HG02884 (cell line): ENCODE measurements around the gene RFC5.
"Not testable (repeated sequence)": the region's sequence is repeated elsewhere in the genome, so short reads cannot be mapped to it uniquely, and the experiment has no call there.

Experiments
- ATAC-seq: cut with Tn5 transposase; IDR thresholded peaks from one replicate; pipeline ENCODE4 v1.9.1; 2021; ENCODE audit warnings: mild to moderate bottlenecking, moderate library complexity; ENCODE audit not compliant: unreplicated experiment

RFC5 gene

DNA sequence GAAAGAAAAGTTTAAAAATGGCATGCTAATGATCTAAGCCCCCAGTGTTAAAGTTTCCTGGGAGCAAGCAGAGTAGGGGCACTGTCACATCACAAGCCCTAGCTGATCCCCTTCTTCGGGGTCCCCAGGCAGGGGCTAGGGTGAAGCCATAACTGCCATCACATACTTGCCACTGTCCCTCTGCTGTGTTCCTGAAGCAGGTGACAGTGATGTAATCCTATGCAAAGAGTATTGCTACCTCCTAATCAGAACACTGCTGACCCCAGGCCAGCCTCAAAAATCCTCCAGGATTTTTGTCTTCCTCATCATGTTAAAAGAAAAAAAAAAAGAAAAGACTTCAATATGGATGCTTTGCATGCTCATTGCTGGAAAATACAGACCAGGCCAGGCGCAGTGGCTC lies 1.2 kb upstream of the RFC5 start:
- no peak for ATAC-seq

DNA sequence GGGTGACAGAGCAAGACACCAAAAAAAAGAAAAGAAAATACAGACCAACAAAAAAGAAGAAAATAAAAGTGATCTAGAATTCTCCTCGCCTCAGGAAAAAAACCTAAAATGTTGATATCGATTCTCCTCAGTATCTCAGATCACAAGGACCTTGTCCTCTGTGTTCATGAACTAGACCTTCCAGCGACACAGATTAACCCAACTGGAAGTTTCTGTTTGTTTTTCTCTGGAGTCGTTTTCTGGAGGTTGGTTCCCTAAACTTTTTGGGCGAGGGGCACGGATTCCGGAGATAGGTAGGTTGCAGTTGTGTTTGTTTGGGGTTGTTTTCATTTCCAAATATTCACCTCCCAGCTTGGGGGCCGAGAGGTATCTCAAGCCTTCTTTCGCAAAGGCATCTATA lies 559 bp upstream of the RFC5 start:
- ATAC-seq, result no peak

DNA sequence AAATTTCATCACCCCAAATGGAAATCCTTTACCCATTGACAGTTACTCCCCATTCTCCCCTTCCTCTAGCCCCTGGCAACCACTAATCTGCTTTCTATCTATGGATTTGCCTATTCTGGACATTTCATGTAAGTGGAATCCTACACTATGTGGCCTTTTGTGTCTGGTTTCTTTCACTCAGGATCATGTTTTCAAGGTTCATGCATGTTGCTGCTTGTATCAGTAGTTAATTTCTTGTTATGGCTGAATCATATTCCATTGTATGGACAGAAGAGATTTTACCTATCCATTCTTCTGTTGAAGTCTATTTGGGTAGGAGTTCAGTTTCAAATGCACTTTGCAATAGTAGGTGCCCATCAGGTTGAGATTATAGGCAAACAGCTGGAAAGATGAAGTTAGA lies 1.4 kb downstream of the RFC5 start:
- no peak for ATAC-seq

DNA sequence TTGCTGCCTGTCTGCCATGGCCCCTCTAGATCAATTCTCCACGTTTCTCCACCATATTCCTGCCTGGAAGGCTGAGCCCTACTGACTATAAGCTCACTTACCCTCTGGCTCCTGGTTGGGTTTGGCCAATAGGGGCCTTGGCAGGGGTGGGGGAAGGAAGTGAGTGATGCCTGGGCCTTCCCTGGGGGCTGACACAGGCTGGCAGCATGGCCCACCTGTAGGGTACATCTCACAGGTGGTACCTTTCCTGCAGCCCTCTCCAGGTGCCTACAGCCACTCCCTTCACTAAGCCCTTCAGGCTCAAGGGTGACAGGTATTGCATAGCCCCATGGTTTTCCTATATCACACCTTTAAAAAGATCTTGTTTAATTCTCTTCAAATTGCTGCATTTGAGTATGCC lies 3.5 kb downstream of the RFC5 start:
- no peak for ATAC-seq

DNA sequence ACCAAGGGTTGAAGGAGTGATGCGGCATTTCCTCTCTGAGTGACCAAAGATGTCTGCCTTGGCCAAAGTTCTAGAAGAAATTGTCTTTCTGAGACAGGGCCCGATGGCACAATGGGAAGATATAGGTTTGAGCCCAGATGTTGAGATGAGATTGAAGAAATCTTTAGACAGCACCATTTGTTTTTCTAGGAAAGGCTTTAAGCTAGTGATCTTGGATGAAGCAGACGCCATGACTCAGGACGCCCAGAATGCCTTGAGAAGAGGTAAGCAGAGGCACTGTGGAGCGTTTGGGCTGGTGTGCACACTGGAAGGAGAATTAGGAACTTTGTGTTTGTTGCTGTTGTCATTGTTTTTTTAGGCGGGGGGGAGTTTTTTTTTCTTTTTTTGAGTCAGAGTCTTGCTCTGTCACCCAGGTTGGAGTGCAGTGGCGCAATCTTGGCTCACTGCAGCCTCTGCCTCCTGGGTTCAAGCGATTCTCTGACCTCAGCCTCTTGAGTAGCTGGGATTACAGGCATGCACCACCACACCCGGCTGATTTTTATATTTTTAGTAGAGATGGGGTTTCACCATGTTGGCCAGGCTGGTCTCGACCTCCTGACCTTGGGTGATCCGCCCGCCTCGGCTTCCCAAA lies 5.7 kb downstream of the RFC5 start:
- ATAC-seq, result not testable (repeated sequence)

DNA sequence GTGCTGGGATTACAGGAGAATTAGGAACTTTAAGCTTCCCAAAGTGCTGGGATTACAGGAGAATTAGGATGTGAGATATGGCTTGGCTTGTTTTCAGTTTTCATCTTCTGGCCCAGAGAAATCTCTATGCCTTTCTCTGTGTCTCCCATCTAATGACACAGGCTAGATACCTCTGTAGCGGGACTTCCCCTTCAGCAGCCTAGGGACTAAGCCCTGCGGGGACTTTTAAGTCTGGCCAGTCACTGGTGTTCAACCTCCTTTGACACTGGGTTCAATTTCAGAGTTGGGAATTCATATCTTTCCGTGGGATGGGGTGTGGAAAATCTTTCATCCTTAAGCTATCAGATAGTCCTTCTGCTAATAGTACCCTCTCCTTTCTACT lies 6.2 kb downstream of the RFC5 start:
- no peak for ATAC-seq

DNA sequence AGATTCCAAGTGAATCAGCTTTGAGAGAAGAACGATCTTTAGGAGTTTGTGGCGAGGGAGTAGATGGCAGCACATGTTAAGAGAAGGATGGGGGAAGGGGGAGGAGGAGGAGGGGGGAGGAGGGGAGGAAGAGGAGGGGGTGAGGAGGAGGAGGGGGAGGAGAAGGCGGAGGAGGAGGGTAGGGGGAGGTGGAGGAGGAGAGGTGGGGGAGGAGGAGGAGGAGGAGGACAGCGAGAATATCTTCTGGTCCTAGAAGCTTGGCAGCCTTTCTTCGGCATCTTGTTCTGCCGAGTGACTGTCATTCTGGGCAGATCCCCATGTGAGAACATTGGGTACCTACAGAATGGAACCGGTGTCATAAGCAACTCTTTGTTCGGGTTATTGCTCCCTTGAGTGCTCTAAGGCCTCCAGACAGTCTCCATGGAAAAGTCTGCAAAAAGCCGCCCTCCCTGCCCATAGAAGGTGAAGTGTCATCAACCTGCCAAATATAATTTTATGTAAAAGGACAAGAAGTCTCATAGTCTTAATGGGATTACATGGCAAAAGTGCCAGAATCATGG lies 6.9 kb downstream of the RFC5 start:
- ATAC-seq, result no peak

DNA sequence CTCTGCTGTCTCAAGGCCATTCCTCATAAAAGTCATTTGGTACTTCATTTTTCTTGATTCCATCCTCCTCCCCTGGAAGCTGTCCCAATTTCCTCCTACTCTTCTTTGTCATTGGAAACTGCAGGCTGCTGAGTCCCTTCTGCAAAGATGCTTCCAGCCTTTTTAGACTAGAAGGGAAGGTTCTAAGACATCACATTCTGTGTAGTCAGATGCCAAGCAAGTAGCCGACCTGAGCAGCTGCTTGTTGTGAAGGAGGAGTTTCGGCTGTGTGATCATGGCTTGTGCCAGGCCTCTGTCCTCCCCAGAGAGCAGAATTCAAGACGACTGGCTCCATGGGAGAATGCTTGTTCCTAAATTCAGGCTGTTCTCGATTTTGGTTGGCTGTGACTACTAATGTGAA lies 8.7 kb downstream of the RFC5 start:
- ATAC-seq, result no peak

DNA sequence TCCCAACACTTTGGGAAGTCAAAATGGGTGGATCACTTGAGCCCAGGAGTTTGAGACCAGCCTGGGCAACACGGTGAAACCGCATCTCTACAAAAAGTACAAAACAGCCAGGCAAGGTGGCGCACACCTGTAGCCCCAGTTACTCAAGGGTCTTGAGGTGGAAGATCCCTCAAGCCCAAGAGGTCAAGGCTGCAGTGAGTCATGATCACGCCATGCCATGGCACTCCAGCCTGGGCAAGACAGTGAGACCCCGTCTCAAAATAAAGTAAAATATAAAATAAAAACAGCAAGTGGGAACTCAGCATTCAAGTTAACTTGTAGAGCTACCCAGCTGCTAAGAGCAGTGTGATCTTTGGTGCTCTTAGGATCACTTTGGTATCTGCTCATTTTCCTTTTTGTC lies 12.7 kb downstream of the RFC5 start:
- ATAC-seq, result no peak

DNA sequence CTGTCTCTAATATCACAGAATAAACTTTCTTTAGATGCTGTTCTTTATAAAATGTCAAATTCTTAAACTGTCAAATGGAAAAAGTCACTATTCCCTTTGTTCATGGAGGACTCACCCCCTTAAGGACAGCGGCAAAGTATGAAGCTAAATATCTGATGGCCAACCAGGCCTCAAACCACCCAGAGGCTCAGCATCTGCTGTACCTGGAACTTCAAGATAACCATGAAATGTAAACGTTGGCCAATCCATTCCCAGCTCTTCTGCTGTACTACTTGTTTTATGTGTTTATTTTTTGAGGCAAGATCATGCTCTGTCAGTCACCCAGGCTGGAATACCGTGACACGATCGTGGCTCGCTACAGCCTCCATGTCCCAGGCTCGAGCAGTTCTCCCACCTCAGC lies 15.7 kb downstream of the RFC5 start:
- ATAC-seq, result no peak

DNA sequence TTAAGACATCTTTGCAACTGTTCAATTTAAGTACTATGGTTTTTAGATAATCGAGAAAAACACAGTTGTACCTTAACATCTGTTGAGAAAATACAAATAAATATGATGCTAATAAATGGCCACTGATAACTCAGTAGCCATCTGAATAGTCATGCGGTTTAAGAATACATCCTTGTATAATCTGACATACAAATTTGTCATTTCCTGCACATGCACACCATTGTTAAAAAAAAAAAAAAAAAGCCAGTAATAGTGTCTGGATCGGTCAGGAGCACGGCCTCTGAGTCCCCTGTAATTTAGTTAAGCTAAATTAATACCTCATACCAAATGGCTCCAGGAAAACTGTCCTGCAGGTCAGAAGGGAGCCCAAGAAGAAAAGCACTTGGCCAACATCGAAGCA lies 16.8 kb downstream of the RFC5 start:
- ATAC-seq, result no peak

DNA sequence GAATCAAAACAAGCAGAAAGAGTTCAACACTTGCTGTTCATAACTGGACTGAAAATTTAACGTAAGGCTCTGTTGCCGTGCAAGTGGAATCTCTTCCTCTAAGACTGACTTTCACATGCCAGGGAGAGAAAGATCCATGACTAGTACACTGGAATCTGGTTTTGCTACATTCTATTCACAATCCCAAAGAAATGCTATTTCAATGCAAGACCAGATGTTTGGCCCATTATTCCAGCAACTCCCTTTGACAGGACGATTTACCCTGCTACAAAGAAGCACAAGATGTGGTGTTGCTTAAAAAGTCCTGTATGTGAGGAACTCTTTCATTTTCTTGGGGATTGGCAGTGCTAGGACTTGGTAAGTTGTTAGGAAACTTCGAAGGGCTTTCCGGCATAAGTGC lies 17.4 kb downstream of the RFC5 start:
- no peak for ATAC-seq

DNA sequence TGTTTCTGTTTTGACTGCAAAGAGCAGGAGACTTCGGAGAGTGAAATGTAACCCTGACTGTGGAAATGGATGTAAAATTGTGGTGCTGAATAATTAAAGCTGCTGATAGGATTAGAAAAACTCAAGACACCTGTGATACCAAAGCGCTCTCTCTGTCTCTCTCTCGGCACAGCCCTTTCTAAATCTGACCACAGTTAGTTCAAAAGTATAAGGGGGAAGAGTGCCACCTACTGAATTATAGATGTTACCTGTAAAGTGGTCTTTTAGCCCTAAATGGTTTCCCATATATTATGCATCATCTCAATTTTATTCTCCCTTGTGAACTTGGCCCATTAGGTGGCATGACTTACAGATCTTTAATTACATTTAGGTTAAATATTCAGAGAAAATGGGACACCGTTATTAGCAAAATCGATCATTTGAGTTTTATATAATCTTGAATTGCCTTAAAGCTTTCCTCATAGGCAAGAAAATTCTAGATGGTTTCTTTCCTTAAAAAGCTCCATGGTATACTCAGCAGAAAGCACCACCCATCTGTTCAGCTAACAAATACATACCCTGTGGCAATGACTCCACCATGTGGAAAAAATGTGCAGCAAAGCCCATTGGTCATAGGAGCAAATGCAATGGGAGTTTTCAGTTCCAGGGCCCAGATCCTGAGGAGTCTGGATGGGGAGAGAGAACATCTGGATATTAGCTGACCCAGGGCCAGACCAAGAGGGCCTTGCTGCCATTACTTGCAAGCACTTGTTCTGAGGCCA lies 18.1 kb downstream of the RFC5 start:
- no peak for ATAC-seq

DNA sequence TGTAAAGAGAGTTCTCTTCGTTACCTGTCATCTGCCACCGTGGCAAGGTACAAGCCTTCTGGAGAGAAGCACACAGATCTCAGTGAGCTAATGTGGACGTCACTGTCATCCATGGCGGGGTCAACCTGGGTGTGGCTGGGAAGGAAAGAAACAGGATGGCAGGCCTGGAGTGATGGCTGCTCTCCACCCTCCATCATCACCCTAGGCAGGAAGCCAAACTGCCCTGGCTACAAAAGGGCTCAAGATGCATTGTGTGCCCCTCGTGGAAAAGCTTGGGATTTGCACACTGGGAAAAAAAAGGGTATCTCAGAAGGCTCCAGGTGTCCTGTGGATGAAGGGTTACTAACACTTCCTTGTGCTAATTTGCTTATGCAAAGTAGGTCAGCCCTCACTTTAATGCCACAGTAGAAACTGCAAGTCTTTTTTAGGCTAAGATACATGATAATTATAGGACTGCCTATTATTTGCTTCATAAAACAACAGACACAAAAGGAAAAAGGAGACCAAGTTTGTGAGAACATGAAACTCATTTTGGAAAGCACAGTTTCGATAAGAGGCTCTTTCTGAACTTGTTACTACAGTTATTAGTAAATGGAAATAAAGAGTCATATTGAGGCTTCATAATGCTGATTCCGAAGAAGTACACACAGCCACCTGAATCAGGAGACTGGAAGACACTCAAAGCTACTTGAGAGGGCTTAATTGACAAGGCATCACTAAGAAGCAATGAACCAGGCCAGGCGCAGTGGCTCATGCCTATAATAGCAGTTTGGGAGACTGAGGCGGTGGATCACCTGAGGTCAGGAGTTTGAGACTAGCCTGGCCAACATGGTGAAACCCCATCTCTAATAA lies 18.9 kb downstream of the RFC5 start:
- peak; percentile 93 for ATAC-seq

DNA sequence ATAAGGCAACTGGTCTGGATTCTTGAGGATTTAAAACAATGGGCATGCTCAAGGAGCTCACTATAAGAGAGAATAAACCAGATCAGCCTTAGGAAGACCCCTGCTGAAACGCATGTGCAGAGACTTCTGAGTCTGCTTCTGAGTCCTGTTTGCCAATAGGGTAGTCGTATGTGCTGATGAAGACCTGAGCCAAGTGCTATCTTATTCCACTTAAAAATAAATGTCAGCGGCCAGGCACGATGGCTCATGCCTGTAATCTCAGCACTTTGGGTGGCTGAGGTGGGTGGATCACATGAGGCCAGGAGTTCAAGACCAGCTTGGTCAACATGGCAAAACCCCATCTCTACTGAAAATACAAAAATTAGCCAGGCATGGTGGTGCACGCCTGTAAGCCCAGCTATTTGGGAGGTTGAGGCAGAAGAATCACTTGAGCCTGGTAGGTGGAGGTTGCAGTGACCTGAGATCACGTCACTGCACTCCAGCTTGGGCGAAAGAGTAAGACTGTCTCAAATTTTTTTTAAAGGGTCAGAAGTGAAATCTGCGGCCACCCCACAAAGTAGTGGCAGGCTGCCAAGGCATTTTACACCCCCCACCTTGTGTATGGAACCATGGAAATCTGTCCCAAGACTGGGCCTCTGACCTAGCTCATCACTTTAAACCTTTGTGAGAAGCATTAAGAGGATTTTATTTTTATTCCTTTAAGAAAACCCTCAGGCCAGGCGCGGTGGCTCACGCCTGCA lies 20.3 kb downstream of the RFC5 start:
- ATAC-seq, result no peak

DNA sequence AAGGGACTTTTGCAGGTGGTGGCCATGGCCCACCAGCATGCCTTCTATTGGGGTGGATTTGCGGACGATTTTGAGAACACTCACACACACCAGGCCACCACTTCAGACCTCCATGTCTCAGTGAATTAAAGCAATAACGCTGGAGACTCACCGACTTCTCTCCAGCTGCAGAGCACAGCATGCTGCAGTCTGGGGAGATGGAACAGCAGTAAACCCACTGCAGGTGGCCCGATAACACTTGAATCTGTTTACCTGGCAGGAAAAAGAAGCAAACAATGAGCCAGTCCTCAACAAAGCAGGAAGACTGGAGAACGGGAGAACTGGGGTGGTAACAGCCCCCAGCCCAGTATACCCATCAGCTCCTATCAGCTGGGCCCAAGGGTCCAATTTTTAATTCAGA lies 21.6 kb downstream of the RFC5 start:
- ATAC-seq, result no peak

DNA sequence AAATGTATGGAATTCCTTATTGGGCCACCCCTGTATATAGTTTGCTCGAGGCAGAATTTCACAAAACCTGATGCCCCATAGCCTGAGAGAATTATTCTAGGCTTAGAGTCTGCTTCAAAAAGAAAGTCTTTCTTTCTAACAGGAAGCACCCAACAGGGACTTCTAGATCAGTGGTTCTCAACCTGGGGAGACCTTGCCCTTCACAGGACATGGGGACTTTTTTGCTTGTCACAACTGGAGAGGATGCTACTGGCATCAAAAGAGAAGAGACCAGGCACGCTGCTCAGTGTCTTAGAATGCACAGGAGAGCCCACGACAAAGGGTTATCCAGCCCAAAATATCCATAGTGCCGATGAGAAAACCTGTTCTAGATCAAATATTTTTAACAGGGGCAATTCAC lies 25.6 kb downstream of the RFC5 start:
- no peak for ATAC-seq

DNA sequence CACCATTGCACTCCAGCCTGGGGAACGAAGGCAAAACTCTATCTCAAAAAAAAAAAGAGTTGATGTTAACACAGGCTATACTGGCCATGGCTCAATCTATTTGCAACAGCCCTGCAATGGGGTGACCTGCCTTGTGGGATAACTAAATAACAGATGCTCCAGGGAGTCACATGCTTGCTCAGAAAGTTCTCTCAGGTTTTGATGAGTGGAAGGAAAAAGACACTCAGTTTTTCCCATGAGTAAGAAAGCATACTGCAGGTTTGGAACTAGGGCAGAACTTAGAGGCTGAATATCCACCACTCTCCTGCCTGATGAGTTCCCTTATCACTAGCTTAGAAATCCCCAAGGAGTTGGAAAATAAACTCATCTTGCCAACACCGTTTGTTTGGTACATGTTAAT lies 27.6 kb downstream of the RFC5 start:
- no peak for ATAC-seq

DNA sequence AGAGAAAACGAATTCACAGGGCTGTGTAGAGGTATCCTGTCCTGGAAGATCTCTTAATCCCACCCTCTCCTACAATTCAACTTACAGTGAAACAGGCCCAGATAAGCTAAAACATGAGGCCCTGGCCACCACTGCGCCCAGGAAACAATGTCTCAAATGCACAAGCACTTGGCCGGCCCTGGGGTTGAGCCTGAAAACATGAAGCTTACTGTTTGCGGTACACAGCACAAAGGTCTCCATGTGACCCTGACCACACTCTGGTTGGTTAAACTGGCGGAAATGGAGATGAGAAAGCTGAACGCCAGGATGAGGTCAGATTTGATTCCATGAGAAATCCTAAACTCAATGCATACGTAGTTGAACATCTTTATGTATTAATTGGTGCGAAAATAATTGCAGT lies 28.1 kb downstream of the RFC5 start:
- ATAC-seq, result no peak

DNA sequence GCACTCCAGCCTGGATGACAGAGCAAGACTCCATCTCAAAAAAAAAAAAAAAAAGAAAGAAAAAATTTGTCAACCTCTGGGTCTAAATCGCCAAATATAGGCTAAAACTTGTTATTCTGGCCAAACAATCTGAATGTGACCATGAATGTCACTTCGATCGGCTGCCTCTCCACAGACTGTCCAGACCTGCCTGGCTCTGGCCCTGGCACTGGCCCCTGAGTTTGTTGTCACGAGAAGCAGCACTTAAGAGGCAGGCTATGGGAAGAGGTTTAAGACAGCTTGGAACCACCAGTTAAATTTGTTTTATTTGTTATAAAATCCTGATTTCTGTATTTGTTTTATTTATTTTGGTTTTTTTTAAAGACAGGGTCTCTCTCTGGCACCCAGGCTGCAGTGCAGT lies 29.9 kb downstream of the RFC5 start:
- ATAC-seq, result no peak
